ENCODE results near the gene COPS7A.
A peak's percentile ranks its signal among the peaks of the same experiment; 100 is the strongest.

The COPS7A gene

DNA sequence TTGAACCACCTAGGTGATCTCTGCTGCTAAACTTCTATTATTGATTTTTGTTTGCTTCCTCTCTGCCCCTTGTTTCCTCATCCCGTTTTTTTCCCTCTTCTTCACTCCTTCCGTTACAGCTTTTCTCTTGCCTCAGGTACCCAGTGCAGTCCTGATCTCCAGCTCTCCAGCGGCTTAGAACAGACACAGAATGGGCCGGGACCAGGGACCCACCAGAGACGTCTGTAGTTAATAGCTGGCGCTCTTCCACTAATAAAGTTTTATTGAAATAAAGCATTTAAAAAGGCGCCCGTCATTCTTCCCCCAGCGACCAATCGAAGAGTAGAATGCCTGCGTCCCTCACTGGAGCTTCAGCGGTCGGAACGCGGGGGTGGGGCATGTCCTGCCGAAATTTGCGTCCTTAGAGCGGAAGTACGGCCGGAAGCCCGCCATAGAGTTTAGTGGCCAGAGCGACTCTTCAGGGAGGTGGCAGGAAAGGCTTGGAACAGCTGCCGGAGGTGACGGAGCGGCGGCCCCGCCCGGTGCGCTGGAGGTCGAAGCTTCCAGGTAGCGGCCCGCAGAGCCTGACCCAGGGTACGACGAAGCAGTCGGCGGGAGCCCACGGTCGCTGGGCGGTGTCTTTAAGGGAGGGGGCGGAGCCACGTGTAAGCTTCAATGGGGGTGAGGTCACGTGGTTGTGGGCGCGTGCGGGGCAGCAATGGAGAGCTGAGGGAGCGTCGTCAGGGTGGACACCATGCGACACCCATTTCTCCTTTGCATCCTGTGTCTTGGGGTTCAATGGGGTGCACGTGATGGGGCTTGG lies at the start of gene COPS7A:
TSS of gene COPS7A (plus strand) at position 440 of the 802 bp plus-strand sequence. CDS start 611 bp downstream, outside the sequence.
- peak; percentile 98 for DNase-seq

DNA sequence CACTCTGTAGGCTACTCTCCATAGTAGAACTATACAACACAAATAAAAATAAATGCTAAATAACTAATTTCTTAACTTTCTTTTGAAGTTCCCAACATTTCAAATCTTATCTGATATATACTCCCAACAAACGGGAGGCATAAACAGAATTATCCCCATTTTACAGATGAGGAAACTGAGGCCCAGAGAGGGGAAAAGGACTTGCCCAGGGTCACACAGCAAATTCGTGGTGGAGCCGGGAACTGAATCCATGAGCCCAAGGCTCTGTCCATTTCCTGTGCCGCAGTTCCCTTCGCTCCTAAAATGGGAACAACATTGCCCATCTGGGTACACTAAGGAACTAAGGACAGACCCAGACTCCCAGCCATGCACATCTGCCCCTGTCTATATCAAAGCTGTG lies 46.9 kb upstream of the COPS7A start:
- DNase-seq = no peak

- DNase-seq = no peak
These were observed 39.2 kb upstream of the COPS7A start for GRCh38 chr12:6684609-6685008.

- no peak for DNase-seq
These were observed 38.0 kb upstream of the COPS7A start for GRCh38 chr12:6685814-6686213.

DNA sequence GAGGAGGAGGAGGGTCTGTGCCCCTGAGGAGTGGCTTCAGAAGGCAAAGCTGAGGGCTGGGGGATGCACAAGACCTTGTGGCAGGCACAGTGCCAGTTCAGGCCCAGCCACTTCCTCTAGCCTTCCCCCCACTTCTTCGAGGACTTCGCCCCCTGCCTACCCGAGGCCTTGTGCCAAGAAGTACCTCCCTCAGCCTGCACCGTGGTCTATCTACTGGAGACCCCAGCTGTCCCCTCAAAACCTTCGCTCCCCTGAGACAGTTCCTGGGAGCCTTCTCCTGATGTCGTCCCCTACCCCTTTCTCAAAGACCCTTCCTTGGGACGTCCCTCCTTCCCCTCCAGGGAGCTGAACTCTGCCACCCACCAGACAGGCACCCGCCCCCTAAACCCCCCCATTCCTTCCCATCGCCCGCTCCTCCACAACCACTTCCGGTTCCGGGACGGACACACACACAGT lies 35.3 kb upstream of the COPS7A start:
- no peak for DNase-seq

- peak; percentile 100 for DNase-seq
These were observed 34.6 kb upstream of the COPS7A start, which contains the start of gene ZNF384 for GRCh38 chr12:6688999-6689882. ZNF384 (minus strand) TSS chr12:6689375; CDS start chr12:6679520, 9,855 bp downstream.

GRCh38 chr12:6691473-6691872 lies 32.4 kb upstream of the COPS7A start:
- peak; percentile 6 for DNase-seq

DNA sequence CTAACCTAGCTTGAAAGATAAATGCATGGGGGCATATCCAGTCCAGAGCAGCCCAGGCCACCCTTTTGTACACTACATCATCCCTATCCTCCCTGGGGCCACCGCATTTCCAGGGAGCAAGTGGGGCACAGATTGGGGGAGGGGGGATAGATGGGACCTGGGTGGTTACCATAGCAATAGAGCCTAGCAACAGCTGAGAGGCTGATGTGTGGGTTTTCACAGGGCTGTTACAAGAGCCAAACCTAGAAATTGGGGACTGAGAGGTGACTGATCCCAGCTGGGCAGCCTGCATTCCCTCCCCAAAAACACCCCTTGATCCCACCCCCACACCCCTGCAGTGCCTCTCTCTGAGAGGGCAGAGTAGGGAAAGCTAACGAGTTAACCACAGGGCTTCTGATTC lies 31.0 kb upstream of the COPS7A start:
- DNase-seq = no peak

GRCh38 chr12:6693832-6694355 lies 30.0 kb upstream of the COPS7A start:
- no peak for DNase-seq

GRCh38 chr12:6694701-6695100 lies 29.1 kb upstream of the COPS7A start:
- DNase-seq = no peak

DNA sequence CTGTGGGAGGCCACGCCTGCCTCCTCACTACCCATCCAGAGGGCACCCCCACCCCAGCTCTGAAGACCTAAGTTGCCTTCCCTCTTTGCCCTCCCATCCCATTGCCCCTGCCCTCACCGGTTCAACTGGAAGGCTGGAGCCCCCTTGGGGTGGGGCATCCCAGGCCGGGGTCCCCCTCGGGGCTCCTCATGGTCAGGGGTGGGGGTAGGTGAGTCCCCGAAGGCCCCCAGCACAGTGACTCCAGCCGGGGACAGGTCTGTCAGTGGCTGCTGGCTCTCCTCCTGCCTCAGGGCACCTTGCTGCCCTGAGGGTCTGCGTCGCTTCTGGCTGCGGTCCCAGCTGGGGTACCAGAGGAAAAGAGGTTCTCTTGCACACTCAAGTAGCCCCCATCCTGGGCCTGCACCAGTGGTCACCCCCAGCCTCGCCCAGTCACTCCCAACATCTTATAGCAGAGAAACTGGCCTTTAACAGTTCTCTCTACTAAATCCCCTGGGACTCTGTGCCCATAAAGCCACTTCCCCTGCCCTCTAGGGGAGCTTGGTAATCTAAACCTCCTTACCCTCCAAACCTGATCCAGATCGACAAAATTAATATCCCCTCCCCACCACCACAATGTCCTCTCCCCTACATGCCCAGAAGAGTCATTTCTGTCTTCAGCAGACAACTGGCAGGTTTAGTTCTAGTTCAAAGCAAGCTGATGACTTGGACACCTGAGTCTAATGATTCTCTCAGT lies 28.4 kb upstream of the COPS7A start:
- no peak for DNase-seq

- DNase-seq = no peak
These were observed 26.9 kb upstream of the COPS7A start for GRCh38 chr12:6696690-6697583.

- DNase-seq = peak; percentile 57
These were observed 26.1 kb upstream of the COPS7A start for GRCh38 chr12:6697584-6698351.

DNA sequence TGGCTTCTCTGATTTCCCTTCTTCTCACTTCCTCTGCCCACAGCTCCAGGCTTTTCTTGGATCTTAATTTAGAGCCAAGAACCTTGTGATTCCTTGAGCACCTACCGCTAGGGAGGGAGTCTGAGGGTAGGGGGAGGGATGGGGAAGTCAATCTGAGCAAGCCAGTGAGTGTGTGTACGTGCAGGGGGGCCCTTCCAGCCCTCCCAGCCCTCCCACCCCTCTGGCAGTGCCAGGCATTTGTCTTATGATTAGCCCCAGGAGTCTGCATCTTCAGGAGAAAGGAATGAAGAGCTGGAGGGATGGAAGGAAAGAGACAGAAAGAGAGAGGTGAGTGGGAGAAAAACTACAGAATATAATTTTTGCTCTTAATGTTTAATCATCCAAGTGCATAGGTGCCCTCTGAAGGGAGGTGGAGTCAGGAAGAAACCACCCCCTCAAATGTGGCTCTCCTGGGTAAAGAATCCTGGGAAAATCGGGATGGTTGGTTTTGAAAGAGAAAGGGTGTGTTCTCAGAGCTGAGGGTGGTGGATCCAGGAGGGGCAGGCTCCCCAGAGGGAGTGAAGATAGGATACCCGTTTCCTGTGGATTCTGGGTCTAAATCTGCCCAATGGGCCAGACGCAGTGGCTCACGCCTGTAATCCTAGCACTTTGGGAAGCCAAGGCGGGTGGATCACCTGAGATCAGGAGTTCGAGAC lies 25.3 kb upstream of the COPS7A start:
- no peak for DNase-seq

DNA sequence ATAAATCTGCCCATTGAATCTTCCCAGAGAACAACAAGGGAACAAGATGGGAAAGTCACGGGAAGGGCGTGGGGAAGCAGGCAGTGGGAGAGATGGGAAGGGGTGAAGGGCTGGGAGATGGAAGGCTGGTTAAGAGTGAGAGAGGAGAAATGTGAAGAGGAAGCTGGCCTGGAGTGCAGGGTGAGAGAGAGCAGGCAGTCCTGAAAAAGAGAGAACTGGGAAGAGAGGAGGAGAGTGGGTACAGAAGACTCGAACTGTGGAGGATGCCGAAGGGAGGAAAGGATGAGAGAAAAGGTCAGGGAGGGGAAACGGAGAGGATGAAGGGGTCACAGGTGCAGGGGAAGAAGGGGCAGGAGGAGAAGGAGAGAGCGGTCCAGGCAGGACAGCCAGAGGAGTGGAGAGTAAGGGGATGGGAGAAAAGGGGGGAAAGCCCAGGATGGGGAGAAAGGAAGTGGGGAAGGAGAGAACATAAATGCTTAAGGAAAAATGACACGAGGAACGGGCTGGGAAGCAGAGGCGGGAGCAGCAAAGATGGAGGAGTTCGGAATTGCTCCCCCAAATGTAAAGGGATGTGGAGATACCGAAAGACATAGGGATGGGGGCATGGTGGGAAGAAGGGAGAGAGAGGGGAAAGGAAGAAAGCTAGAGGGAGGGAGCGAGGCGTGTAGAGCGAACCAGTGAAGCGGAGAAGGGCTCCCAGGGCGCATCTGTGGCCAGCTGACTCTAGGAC lies 24.4 kb upstream of the COPS7A start:
- no peak for DNase-seq

DNA sequence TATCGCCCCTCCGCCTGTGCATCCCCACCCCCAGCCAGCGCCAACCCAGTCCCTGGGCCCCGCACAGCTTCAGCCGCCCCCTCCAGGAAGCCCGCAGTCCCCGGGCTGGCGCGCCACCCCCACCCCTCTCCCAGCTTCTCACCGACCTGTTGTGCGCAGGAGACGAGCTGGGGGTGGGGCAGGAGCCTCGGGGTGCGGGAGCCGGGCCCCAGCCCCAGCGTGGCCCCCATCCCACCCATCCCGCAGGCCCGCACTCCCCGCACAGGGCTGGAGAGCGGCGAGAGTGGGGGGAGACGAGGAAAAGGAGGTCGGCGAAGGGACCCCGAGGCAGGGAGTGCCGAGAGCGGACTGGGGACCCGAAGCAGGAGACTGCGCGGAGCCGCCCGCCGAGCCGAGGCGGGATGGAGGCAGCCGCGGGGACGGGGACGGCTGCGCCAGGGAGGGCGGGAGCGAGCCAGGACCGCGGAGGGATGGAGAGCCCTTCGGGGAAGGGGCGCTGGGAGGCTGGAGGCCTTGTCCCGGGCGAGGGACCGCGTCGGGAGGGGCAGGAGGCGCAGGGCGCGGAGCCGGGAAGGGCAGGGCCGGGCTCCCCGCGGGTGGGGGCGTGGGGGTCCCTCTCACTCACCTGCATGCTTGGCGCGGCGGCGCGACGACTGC lies 23.7 kb upstream of the COPS7A start:
- DNase-seq = no peak

DNA sequence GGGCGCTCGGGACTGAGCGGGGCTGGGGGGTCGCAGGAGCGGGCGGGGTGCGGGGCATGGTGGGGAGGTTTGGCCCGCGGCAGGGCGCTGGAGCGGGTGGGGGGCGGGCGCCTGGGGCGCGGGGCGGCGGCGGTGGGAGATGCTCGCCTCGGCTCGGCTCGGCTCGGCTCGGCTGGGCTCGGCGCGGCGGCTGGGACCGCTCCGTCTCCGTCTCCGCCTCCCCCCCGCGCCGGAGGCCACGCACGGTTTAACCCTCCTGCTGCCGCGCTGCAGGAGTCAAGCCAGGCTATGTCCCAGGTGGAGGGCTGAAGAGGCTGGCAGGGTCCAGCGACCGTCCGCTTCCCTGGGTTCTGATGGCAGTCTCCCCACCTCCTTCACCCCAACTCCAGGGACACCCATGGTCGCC lies 23.2 kb upstream of the COPS7A start, which contains the start of gene PIANP:
TSS of gene PIANP (minus strand) at position 170 of the 406 bp plus-strand sequence. CDS start 2,754 bp downstream, outside the sequence.
- DNase-seq = no peak

GRCh38 chr12:6701078-6701768 lies 22.6 kb upstream of the COPS7A start:
- no peak for DNase-seq
